HepG2 (cell line): ENCODE results near the gene CC2D1A. TPM values are rescaled to one million over a fixed set of nuclear protein-coding genes. Genes with fewer than 3 reads are reported as not detected.

ENCODE experiments used
- ATAC-seq: fragments of 200-7000 bp; cut with Tn5 transposase; 3 replicates; pipeline ENCODE4 v1.9.1; 2020; ENCODE audit warnings: mild to moderate bottlenecking, moderate library complexity
- BruUV-seq: library from RNA; stranded (reverse); fragments of 400-500 nt; replicated peaks from 2 replicates; lab custom pipeline; 2021; lab: Mats Ljungman, UMichigan
- CTCF ChIA-PET: fragments of 300-600 bp; formaldehyde crosslinking; extraction: SDS; loops from one replicate; lab custom pipeline; 2021; ENCODE audit warnings: low total read pairs, inconsistent platforms, low intra/inter-chr PET ratio; lab: Yijun Ruan, JAX
- POLR2A ChIA-PET: fragments of 350-600 bp; sonication (Branson Sonifier 250); formaldehyde crosslinking; loops from one replicate; lab custom pipeline; 2020; ENCODE audit warnings: antibody characterized with exemption, inconsistent platforms; lab: Yijun Ruan, JAX
- DNase-seq: peaks from one replicate; pipeline ENCODE4 v3.0.0-alpha.2; 2015; ENCODE audit warnings: low spot score
- FAIRE-seq: peaks from 3 replicates; lab custom pipeline; 2011; peaks lifted over from hg19 to GRCh38; lab: Jason Lieb, UNC
- H2AFZ ChIP-seq: one replicate; pipeline ENCODE4 v1.6.1; 2011; ENCODE audit warnings: low read length, inconsistent platforms
- H3K27ac ChIP-seq: fragments of 300-600 bp; 3 replicates; pipeline ENCODE4 v1.8.0; 2011; ENCODE audit warnings: mixed run types, mild to moderate bottlenecking, mixed read lengths, low read length, inconsistent platforms; ENCODE audit not compliant: insufficient read depth; ENCODE audit errors: extremely low read length
- H3K27me3 ChIP-seq, 2 experiments: fragments of 200-600 bp in 1 of 2; 2 replicates in 1 of 2; 3 replicates in 1 of 2; pipeline versions ENCODE4 v1.6.0 to v1.8.0; 2011; ENCODE audit warnings: low read length in 2 of 2, mild to moderate bottlenecking in 2 of 2, moderate library complexity in 2 of 2, inconsistent platforms in 1 of 2; ENCODE audit not compliant: insufficient read depth in 2 of 2, control insufficient read depth in 1 of 2
- H3K36me3 ChIP-seq, 2 experiments: fragments of 200-600 bp in 1 of 2; replicated peaks in 1 of 2; 2 replicates in 1 of 2; 3 replicates in 1 of 2; pipeline versions ENCODE4 v1.5.1 to v1.8.0; 2011; ENCODE audit warnings: low read length in 2 of 2, inconsistent platforms in 1 of 2; ENCODE audit not compliant: insufficient read depth in 2 of 2, control insufficient read depth in 1 of 2
- H3K4me1 ChIP-seq: 2 replicates; pipeline ENCODE4 v1.5.1; 2012; ENCODE audit warnings: low read length, inconsistent platforms; ENCODE audit not compliant: insufficient read depth
- H3K4me2 ChIP-seq: 2 replicates; pipeline ENCODE4 v1.6.0; 2011; ENCODE audit warnings: low read depth, low read length, inconsistent platforms
- H3K4me3 ChIP-seq, 3 experiments: fragments of 200-600 bp in 1 of 3; sonication (generic), shearing (Covaris generic) in 1 of 3; replicated peaks in 1 of 3; 2 replicates each; pipeline ENCODE4 v1.5.1; 2011 to 2016; ENCODE audit warnings: low read length in 3 of 3, inconsistent platforms in 2 of 3, low read depth in 2 of 3, mild to moderate bottlenecking in 2 of 3, control low read depth in 1 of 3, mixed read lengths in 1 of 3; ENCODE audit not compliant: insufficient read depth in 1 of 3
- H3K79me2 ChIP-seq: one replicate; pipeline ENCODE4 v1.6.1; 2011; ENCODE audit warnings: low read length, inconsistent platforms; ENCODE audit not compliant: insufficient read depth
- H3K9ac ChIP-seq: 2 replicates; pipeline ENCODE4 v1.6.0; 2011; ENCODE audit warnings: mild to moderate bottlenecking, low read depth, low read length, inconsistent platforms; ENCODE audit not compliant: insufficient read depth
- H3K9me3 ChIP-seq: 2 replicates; pipeline ENCODE4 v1.5.1; 2012; ENCODE audit warnings: mild to moderate bottlenecking, low read length
- H4K20me1 ChIP-seq: 2 replicates; pipeline ENCODE4 v1.6.0; 2011; ENCODE audit warnings: inconsistent platforms, mild to moderate bottlenecking, low read length, moderate library complexity; ENCODE audit not compliant: insufficient read depth
- DR1 ChIP-seq: sonication (generic); formaldehyde crosslinking; IDR thresholded peaks from 2 replicates; pipeline ENCODE4 v1.8.0; 2021; ENCODE audit warnings: mild to moderate bottlenecking, missing genetic modification reagents, inconsistent platforms
- GABPB1 ChIP-seq: IDR thresholded peaks from 2 replicates; pipeline ENCODE4 v1.6.1; 2016; ENCODE audit warnings: mild to moderate bottlenecking, missing genetic modification reagents, moderate library complexity, missing compliant biosample characterization
- GMEB2 ChIP-seq: IDR thresholded peaks from 2 replicates; pipeline ENCODE4 v1.6.1; 2016; ENCODE audit warnings: missing biosample characterization, missing genetic modification reagents, low read depth
- MNT ChIP-seq: fragments of 450-650 bp; IDR thresholded peaks from 2 replicates; pipeline ENCODE4 v1.6.1; 2016
- NFYB ChIP-seq: sonication (generic); formaldehyde crosslinking; IDR thresholded peaks from 2 replicates; pipeline ENCODE4 v1.4.0; 2020; ENCODE audit warnings: missing genetic modification reagents
- YEATS2 ChIP-seq: sonication (generic); formaldehyde crosslinking; IDR thresholded peaks from 2 replicates; pipeline ENCODE4 v1.4.0; 2020; ENCODE audit warnings: missing genetic modification reagents, borderline replicate concordance
- ZMAT3 ChIP-seq: sonication (generic); formaldehyde crosslinking; conservative IDR thresholded peaks from 2 replicates; pipeline ENCODE4 v1.7.0; 2021; ENCODE audit warnings: missing genetic modification reagents
- ZNF160 ChIP-seq: sonication (generic); formaldehyde crosslinking; IDR thresholded peaks from 2 replicates; pipeline ENCODE4 v1.8.0; 2022; ENCODE audit warnings: mild to moderate bottlenecking, inconsistent platforms, missing genetic modification reagents
- ZNF382 ChIP-seq: sonication (generic); formaldehyde crosslinking; IDR thresholded peaks from 2 replicates; pipeline ENCODE4 v1.5.0; 2020; ENCODE audit warnings: missing genetic modification reagents, mild to moderate bottlenecking, borderline replicate concordance
- ZNF383 ChIP-seq: sonication (generic); formaldehyde crosslinking; IDR thresholded peaks from 2 replicates; pipeline ENCODE4 v1.4.0; 2020; ENCODE audit warnings: missing genetic modification reagents, mild to moderate bottlenecking, borderline replicate concordance
- ZNF572 ChIP-seq: sonication (generic); formaldehyde crosslinking; IDR thresholded peaks from 2 replicates; pipeline ENCODE4 v1.5.1; 2020; ENCODE audit warnings: mild to moderate bottlenecking, missing genetic modification reagents
- WGBS: methylation state at CpG from one replicate; pipeline ENCODE4 v1.1.6; 2017; ENCODE audit warnings: low lambda C conversion rate; 5-methylcytosine and 5-hydroxymethylcytosine counted together
- in situ Hi-C: cut with HindIII; loops from 2 replicates; pipeline ENCODE4 v1.10.0; 2017; ENCODE audit warnings: low pct_unique_long_range_greater_than_20kb; ENCODE audit not compliant: extremely low pct_ligation_motif_present
- intact Hi-C: fragments of 100-400 bp; cut with micrococcal nuclease; formaldehyde crosslinking; loops from one replicate; pipeline ENCODE4 v1.10.0; 2022; ENCODE audit not compliant: unreplicated experiment
- polyA plus RNA-seq, 8 experiments: library from polyadenylated mRNA; depleted of rRNA in 3 of 8; stranded (reverse) in 7 of 8; unstranded in 1 of 8; fragments of >200 nt; fragmentation: Illumina TruSeq in 4 of 8; extraction: Trizol in 4 of 8; gene quantifications; 2 replicates each; pipeline versions ENCODE4 v1.2.1 to v1.2.3, GENCODE V29; 2011 to 2016; ENCODE audit warnings: low read depth in 4 of 8, missing spikeins in 1 of 8, mixed read lengths in 1 of 8; ENCODE audit not compliant: insufficient read depth in 1 of 8
- total RNA-seq, 5 experiments: library from RNA; depleted of rRNA; stranded (reverse); fragments of >200 nt; fragmentation: Illumina TruSeq; extraction: Trizol; gene quantifications; 2 replicates each; pipeline ENCODE4 v1.2.3, GENCODE V29; 2016; ENCODE audit warnings: low read depth in 1 of 5

CC2D1A gene
- total and polyA plus RNA-seq, 2 of the 13 experiments (the other 11 are each of a cell fraction or from before 2014, with no cell fraction given), result 9.7 to 11.5 TPM

DNA sequence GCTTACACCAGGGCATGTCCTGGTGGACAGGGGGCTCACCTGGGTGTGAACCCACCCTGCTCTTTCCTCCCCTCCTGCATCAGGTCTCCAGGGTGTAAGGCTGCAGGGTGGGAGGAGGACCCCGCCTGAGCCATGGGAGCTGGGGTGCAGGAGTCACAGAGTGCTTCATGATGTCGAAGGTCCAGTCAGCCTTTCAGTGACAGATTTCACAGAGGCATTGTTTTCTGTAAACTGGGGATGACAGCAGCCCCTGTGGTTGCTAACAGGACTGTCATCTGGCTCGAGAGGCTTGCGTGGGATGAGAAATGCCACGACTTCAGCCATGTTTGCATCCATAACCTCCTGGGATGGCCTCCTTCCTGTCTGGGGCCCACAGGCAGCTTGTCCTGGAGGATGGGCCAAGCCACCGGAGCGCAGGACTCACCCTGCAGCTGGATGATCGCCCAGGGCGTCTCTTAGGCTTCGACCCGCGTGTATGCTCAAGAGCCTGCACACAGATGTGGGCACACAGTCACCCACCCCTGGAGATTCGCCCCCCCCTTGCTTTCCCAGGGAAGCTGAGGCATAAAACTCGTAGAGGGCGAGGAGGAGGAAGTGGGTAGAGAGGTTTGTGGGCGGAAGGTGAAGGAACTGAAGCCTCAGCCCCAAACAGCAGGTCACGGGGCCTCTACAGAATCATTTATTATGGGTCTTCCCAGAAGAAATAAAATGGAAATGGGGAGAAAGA, 24.1 kb upstream of the CC2D1A start (continued):
- TF ChIP-seq ZNF572 (CRISPR knock-in tag) (0 out of 2 replicates have a peak, but pooled peaks have one; percentile 36), DR1 (CRISPR knock-in tag) (no peak)

DNA sequence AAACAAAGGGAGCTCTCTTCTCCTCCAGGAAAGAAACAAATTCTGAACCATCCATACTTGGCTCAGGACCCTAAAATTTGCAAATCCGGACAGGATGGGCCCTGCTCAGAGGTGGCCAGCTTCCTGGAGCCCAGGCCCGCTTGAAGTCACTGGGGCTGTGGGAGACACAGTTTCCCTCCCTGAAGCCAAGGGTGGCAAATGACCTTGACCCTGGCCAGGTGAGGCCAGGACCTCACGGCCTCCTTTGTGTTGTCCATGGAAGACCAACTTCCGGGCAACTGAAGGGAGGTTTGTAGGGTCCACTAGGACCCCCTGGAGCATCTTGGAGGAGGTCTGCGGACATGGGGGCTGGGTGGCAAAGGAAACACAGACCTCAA, 23.6 kb upstream of the CC2D1A start:
- ChIA-PET POLR2A (interaction anchor here (0.8 to 2.1 kb wide), 5 partner anchors 29 to 254 kb away, joined by 3 to 7 read pairs (median 3); partner anchors contain the start of genes ASF1B and RFX1), CTCF (interaction anchor here (5.0 kb wide), 1 partner anchor 191 kb away, joined by 79 read pairs; the partner anchor contains the start of gene MISP3)
- H3K4me1 ChIP-seq, result peaks cover 59% of the 10 kb centered on the region
- H3K27ac ChIP-seq, result no peak overlapping the region
- no peak for FAIRE-seq
- H3K79me2 ChIP-seq, result no peaks in the 10 kb centered on the region
- intact Hi-C loops, result no loop called here
- TF ChIP-seq ZNF160 (CRISPR knock-in tag) (no peak), YEATS2 (no peak)
- no peaks in the 10 kb centered on the region for H3K9me3 ChIP-seq
- DNase-seq, result no peak
- no peak overlapping the region for H2AFZ ChIP-seq
- no peaks in the 10 kb centered on the region for H4K20me1 ChIP-seq
- no peak for ATAC-seq
- peak overlapping the region; percentile 58; the same call in 1 of the 2 replicates for H3K9ac ChIP-seq
- H3K4me3 ChIP-seq, result no peak overlapping the region
- in situ Hi-C loops, result loop anchor here (5.0 to 25.0 kb wide), 3 partner anchors 70 to 530 kb away; partner anchors contain the start of genes DCAF15, DDX39A and MISP3
- BruUV-seq, result no TSS peak
- no CpG with 5 or more reads among the region's 5 CpGs for WGBS
- no peaks in the 10 kb centered on the region for H3K36me3 ChIP-seq
- peaks cover 2 to 26% of the 10 kb centered on the region in 2 experiments; a peak in 4 of 5 replicates for H3K27me3 ChIP-seq
- no peak overlapping the region for H3K4me2 ChIP-seq

DNA sequence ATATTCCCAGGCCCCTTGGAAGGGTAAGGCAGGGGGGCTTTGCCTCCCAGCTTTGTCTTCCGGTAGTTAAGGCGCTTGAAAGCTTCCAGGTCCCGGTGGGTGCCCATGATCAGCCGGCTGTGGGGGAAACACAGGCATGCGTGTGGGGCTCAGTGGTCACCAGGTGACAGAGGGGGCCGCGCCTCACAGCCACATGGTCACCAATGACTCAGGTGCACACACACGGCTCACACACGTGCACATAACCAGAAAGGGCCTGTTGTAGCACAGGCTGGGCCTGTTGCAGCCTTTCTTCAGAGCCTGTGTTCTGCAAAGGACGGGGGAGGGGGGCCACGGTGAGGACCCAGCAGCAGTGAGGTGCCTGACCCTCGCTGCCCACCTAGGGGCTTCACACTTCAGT, 23.2 kb upstream of the CC2D1A start:
- Histone ChIP-seq H3K4me2 (no peak overlapping the region), H3K9me3 (no peaks in the 10 kb centered on the region), H3K27me3 (peaks cover 2 to 28% of the 10 kb centered on the region in 2 experiments; a peak in 4 of 5 replicates), H4K20me1 (no peaks in the 10 kb centered on the region), H3K4me1 (peaks cover 62% of the 10 kb centered on the region), H3K27ac (no peak overlapping the region), H3K79me2 (no peaks in the 10 kb centered on the region), H3K36me3 (no peaks in the 10 kb centered on the region), H2AFZ (no peak overlapping the region), H3K9ac (no peak overlapping the region), H3K4me3 (no peak overlapping the region)
- intact Hi-C loops (no loop called here), in situ Hi-C loops (loop anchor here (5.0 to 25.0 kb wide), 3 partner anchors 69 to 529 kb away; partner anchors contain the start of genes DCAF15, DDX39A and MISP3)
- POLR2A ChIA-PET, result no interaction called here
- CTCF ChIA-PET, result interaction anchor here (5.0 kb wide), 1 partner anchor 191 kb away, joined by 79 read pairs; the partner anchor contains the start of gene MISP3
- ATAC-seq (no peak), FAIRE-seq (no peak), DNase-seq (no peak)
- no peak for TF ChIP-seq GMEB2 (CRISPR knock-in tag)
- TF ChIP-seq ZMAT3, result no peak
- TF ChIP-seq MNT, result peak; percentile 76
- TF ChIP-seq ZNF382 (CRISPR knock-in tag), result no peak
- TF ChIP-seq ZNF383 (CRISPR knock-in tag), result no peak
- TF ChIP-seq NFYB (CRISPR knock-in tag), result no peak
- TF ChIP-seq GABPB1, result peak; percentile 18; the same call in 1 of the 2 replicates
- no TSS peak for BruUV-seq
- 100% methylated on average over 1 of the region's 12 CpGs for WGBS
